C4-2B (cell line): Measurements from ENCODE around the gene FAS.

ENCODE experiments used
- H3K27ac ChIP-seq: fragments of 450-650 bp; 2 replicates; pipeline ENCODE4 v1.5.1; 2017
- CTCF ChIP-seq: fragments of 450-650 bp; conservative IDR thresholded peaks from 2 replicates; pipeline ENCODE4 v1.5.1; 2017; ENCODE audit warnings: mild to moderate bottlenecking
- ZFX ChIP-seq: fragments of 450-650 bp; IDR thresholded peaks from 2 replicates; pipeline ENCODE4 v1.6.1; 2017

The FAS gene

GRCh38 chr10:88990384-88991160 lies at the start of gene FAS:
TSS of gene FAS (plus strand) at chr10:88990798. CDS start at chr10:88990877, 79 bp downstream.
- H3K27ac ChIP-seq: peak within 1 kb of the TSS; percentile 52

GRCh38 chr10:88941026-88941425 lies 49.6 kb upstream of the FAS start:
- TF ChIP-seq CTCF (no peak), ZFX (no peak)
- H3K27ac ChIP-seq: no peak overlapping the region

More at GRCh38 chr10:88990384-88991160, at the start of gene FAS:
- TF ChIP-seq CTCF: no peak
- no peak for TF ChIP-seq ZFX

- TF ChIP-seq ZFX (no peak), CTCF (no peak)
- no peak overlapping the region for H3K27ac ChIP-seq
These were observed 46.8 kb upstream of the FAS start for GRCh38 chr10:88943778-88944177.

GRCh38 chr10:88944813-88945212 lies 45.8 kb upstream of the FAS start:
- no peak overlapping the region for H3K27ac ChIP-seq
- TF ChIP-seq CTCF (no peak), ZFX (no peak)

GRCh38 chr10:88946200-88946599 lies 44.4 kb upstream of the FAS start:
- no peak overlapping the region for H3K27ac ChIP-seq
- TF ChIP-seq CTCF (no peak), ZFX (no peak)

GRCh38 chr10:88946965-88947590 lies 43.5 kb upstream of the FAS start:
- no peak overlapping the region for H3K27ac ChIP-seq
- TF ChIP-seq ZFX (no peak), CTCF (no peak)

- TF ChIP-seq CTCF (no peak), ZFX (no peak)
- H3K27ac ChIP-seq: no peak overlapping the region
These were observed 41.5 kb upstream of the FAS start for GRCh38 chr10:88949051-88949450.
